Measurements from ENCODE around the gene B3GALT5.

DNA sequence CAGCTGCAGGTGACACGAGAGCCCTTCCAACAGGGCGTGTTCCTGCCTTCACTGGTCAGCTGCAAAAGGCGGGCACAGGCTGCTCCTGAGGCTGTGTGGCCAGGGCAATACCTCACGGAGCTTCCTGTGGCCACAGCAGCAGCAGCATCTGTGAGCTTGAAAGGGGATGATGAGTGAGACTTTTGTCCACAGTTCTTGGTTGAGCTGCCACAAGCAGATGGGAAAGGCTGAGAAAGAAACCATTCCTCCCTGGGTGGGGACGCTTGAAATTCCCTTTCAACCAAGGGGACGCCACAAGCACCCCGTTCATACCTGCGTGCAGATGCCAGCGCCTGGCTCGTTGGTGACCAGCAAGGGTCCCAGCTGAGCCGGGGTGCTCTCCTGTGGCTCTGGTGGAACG is 37.6 kb downstream of the B3GALT5 start:
- TF ChIP-seq, protein P1, sequence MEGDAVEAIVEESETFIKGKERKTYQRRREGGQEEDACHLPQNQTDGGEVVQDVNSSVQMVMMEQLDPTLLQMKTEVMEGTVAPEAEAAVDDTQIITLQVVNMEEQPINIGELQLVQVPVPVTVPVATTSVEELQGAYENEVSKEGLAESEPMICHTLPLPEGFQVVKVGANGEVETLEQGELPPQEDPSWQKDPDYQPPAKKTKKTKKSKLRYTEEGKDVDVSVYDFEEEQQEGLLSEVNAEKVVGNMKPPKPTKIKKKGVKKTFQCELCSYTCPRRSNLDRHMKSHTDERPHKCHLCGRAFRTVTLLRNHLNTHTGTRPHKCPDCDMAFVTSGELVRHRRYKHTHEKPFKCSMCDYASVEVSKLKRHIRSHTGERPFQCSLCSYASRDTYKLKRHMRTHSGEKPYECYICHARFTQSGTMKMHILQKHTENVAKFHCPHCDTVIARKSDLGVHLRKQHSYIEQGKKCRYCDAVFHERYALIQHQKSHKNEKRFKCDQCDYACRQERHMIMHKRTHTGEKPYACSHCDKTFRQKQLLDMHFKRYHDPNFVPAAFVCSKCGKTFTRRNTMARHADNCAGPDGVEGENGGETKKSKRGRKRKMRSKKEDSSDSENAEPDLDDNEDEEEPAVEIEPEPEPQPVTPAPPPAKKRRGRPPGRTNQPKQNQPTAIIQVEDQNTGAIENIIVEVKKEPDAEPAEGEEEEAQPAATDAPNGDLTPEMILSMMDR (conservative IDR thresholded peaks at IDR 0.05; ENCODE audit: low read depth, low read length): no peak
- TF ChIP-seq EZH2 (IDR thresholded peaks at IDR 0.05; ENCODE audit: low read length, unreplicated experiment): no peak
- no peak for TF ChIP-seq EZH2phosphoT487 (IDR thresholded peaks at IDR 0.05; ENCODE audit: borderline replicate concordance, low read length)

Measured in PC-3 (cell line).